ENCODE data around the gene MESP1. TPM values are rescaled to one million over a fixed set of nuclear protein-coding genes. Genes with fewer than 3 reads are reported as not detected.

MESP1 gene
- total and polyA plus RNA-seq, 2 of the 4 experiments (the other 2 are of a cell fraction) = under 0.01 to 0.10 TPM

DNA sequence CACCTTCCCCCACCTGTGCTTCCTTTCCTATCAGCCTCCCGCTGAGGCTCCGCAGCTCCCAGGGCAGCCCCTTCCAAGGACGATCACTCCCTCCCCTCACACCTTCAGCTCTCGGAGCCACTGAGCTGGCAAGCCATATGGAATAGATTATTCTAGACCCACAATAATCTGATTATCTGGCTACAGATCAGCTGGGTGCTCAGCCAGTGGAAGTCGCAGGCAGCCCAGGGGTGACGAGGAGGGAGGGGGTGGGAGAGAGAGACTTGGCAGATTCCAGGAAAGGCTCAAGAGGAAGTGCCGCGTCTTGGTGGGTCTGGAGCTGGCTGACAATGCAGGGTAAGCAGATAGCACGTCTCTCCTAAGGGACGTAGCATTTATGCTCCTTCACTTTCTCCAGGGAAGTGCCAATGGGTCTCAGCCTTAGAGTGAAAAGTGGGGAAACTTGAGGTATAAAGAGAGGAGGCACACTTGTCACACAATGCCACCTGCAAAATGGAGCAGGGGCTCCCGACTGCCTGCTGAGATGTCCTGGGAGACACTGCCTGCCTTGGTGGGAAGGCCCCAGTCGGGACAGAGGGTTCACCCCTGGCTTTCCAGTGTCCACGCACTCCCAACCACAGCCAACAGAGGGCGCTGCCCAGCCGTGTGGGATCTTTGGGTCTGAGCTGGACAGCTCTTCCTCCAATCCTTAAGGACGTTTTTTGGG is 9.4 kb upstream of the MESP1 start:
- Histone ChIP-seq H4K20me1 (ENCODE audit: insufficient read depth, low read length) (no peaks in the 10 kb centered on the region), H2AK5ac (ENCODE audit: low read depth, low read length) (no peak overlapping the region), H2BK15ac (ENCODE audit: low read depth, low read length) (no peak overlapping the region), H3K4ac (ENCODE audit: low read depth, low read length) (no peak overlapping the region), H2AK9ac (replicated peaks; ENCODE audit: low read depth, low read length, poor library complexity) (peak overlapping the region; percentile 90), H3K9ac (ENCODE audit: low read depth, low read length) (no peak overlapping the region), H3K56ac (ENCODE audit: extremely low read depth, insufficient read depth, low read length) (no peak overlapping the region), H2BK20ac (ENCODE audit: low read depth, low read length) (no peak overlapping the region), H3K4me1 (ENCODE audit: control insufficient read depth, insufficient read depth, low read length) (no peaks in the 10 kb centered on the region), H3K4me3 (ENCODE audit: insufficient read depth, low read depth, low read length) (no peak overlapping the region), H3K4me2 (ENCODE audit: low read depth, low read length) (no peak overlapping the region), H3K36me3 (ENCODE audit: control insufficient read depth, insufficient read depth, low read length) (no peaks in the 10 kb centered on the region), H3K79me1 (ENCODE audit: low read depth in 1 of 2, low read length in 2 of 2) (no peaks in the 10 kb centered on the region), H4K5ac (ENCODE audit: low read depth, low read length) (no peak overlapping the region), H3K9me1 (ENCODE audit: insufficient read depth, low read length) (no peaks in the 10 kb centered on the region; the same call in 1 of the 2 replicates), H3K27ac (ENCODE audit: insufficient read depth, low read length) (no peak overlapping the region), H3K14ac (replicated peaks; ENCODE audit: low read depth, low read length) (no peak overlapping the region), H2AFZ (replicated peaks; ENCODE audit: low read length, poor library complexity) (peak overlapping the region; percentile 73), H2BK120ac (ENCODE audit: low read depth, low read length) (no peak overlapping the region), H4K91ac (ENCODE audit: insufficient read depth, low read depth, low read length) (no peak overlapping the region), H3K9me3 (ENCODE audit: control insufficient read depth, insufficient read depth, low read length) (no peaks in the 10 kb centered on the region), H3K18ac (ENCODE audit: low read depth, low read length) (no peak overlapping the region), H3K27me3 (ENCODE audit: control insufficient read depth, insufficient read depth, low read length) (no peaks in the 10 kb centered on the region), H3K23ac (ENCODE audit: low read depth, low read length) (no peak overlapping the region), H4K8ac (ENCODE audit: low read depth in 2 of 2, low read length in 2 of 2) (no peak overlapping the region), H2BK5ac (ENCODE audit: low read depth, low read length, poor library complexity, severe bottlenecking) (no peak overlapping the region)
- DNase-seq (peak; percentile 57), ATAC-seq (ENCODE audit: low read depth) (peak; percentile 100)
- POLR2A ChIA-PET (ENCODE audit: unreplicated experiment) = no interaction called here
- dilution Hi-C loops (cut with HindIII; ENCODE audit: low sequenced_read_pairs, unreplicated experiment) (loop anchor here (25.0 kb wide), 1 partner anchor 102 kb away; no protein-coding TSS in a partner anchor), in situ Hi-C loops (cut with MboI; ENCODE audit: low sequenced_read_pairs) (no loop called here), intact Hi-C loops (cut with micrococcal nuclease) (loop anchor here (1.0 kb wide), 2 partner anchors 115 to 128 kb away; no protein-coding TSS in a partner anchor)
- TF ChIP-seq, protein P1, sequence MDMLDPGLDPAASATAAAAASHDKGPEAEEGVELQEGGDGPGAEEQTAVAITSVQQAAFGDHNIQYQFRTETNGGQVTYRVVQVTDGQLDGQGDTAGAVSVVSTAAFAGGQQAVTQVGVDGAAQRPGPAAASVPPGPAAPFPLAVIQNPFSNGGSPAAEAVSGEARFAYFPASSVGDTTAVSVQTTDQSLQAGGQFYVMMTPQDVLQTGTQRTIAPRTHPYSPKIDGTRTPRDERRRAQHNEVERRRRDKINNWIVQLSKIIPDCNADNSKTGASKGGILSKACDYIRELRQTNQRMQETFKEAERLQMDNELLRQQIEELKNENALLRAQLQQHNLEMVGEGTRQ (IDR thresholded peaks at IDR 0.05; ENCODE audit: low read depth, low read length) = no peak
- no peak for TF ChIP-seq MAFK (IDR thresholded peaks at IDR 0.05; ENCODE audit: low read depth, low read length)
- TF ChIP-seq RAD21 (IDR thresholded peaks at IDR 0.05; ENCODE audit: low read length) = peak; percentile 96
- peak; percentile 98 for TF ChIP-seq SMC3 (IDR thresholded peaks at IDR 0.05; ENCODE audit: low read depth, low read length)
- no peak for TF ChIP-seq CHD1 (IDR thresholded peaks at IDR 0.05; ENCODE audit: low read depth, low read length)
- peak; percentile 99 for TF ChIP-seq CTCF (conservative IDR thresholded peaks at IDR 0.05; ENCODE audit: low read depth, low read length)
- TF ChIP-seq RFX5 (IDR thresholded peaks at IDR 0.05; ENCODE audit: low read depth, low read length) = no peak
- 0 out of 2 replicates have a peak, but pooled peaks have one; percentile 42 for TF ChIP-seq POLR2A (IDR thresholded peaks at IDR 0.05; ENCODE audit: low read depth, low read length)
- no peak for TF ChIP-seq FOS (IDR thresholded peaks at IDR 0.05; ENCODE audit: low read depth, low read length)
- CTCF ChIA-PET = interaction anchor here (0.7 to 4.2 kb wide), 11 partner anchors 9 to 133 kb away, joined by 3 to 59 read pairs (median 5); partner anchors contain the start of genes AP3S2 and MESP1
- WGBS, 2 experiments (ENCODE audit: extremely low coverage in 2 of 2, insufficient read length in 1 of 2) = 18% methylated on average over 4 of the region's 16 CpGs; no CpG with 5 or more reads in 1 of the 2 experiments
- BruUV-seq (replicated peaks) = no TSS peak
